GM12891 (cell line): Measurements from ENCODE around the gene LEKR1.

Experiments
- PAX5 ChIP-seq: IDR thresholded peaks from 2 replicates; pipeline ENCODE4 v1.6.1; 2011; ENCODE audit warnings: low read length, moderate library complexity, mild to moderate bottlenecking; ENCODE audit not compliant: insufficient read depth, severe bottlenecking
- POLR2A ChIP-seq: IDR thresholded peaks from 2 replicates; pipeline ENCODE4 v1.6.1; 2011; ENCODE audit warnings: low read depth, low read length, control low read depth
- POLR2AphosphoS5 ChIP-seq: IDR thresholded peaks from 2 replicates; pipeline ENCODE4 v1.6.1; 2011; ENCODE audit warnings: low read depth, low read length, control low read depth
- POU2F2 ChIP-seq: IDR thresholded peaks from 2 replicates; pipeline ENCODE4 v1.6.1; 2011; ENCODE audit warnings: low read depth, mild to moderate bottlenecking, control low read depth, low read length, moderate library complexity
- SPI1 ChIP-seq: IDR thresholded peaks from 2 replicates; pipeline ENCODE4 v1.6.1; 2011; ENCODE audit warnings: low read depth, low read length, control low read depth
- TAF1 ChIP-seq: IDR thresholded peaks from 2 replicates; pipeline ENCODE4 v1.6.1; 2011; ENCODE audit warnings: low read depth, low read length, control low read depth

- no peak for TF ChIP-seq POLR2AphosphoS5
- no peak for TF ChIP-seq POLR2A
- no peak for TF ChIP-seq TAF1
- no peak for TF ChIP-seq SPI1
- no peak for TF ChIP-seq PAX5
- TF ChIP-seq POU2F2, result no peak
These were observed 171.2 kb downstream of the LEKR1 start for GRCh38 chr3:156997351-156997750.
